Erythroblast (primary cell): ENCODE data around the gene STIM2.

Source experiments
- GATA1 ChIP-seq: IDR thresholded peaks from 2 replicates; pipeline ENCODE4 v1.6.1; 2011; ENCODE audit warnings: low read depth, mild to moderate bottlenecking, control low read depth, low read length, moderate library complexity
- POLR2A ChIP-seq: IDR thresholded peaks from 2 replicates; pipeline ENCODE4 v1.6.1; 2011; ENCODE audit warnings: mild to moderate bottlenecking, low read length

DNA sequence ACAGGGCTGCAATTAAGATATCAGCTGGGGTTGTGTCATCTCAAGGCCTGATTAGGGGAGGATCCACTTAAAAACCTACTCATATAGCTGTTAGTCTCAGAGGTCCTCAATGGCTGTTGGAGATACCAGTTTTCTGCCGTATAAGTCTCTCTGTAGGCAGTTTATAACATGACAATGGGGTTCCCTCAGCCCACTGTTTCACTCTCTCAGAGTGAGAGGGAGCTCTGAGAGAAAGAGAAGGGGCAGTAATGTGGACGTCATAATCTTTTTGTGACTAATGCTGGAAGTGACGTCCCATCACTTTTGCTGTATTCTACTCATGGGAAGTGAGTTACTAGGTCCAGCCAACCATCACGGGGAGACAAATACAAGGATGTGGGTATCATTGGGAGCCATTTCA, 70.3 kb downstream of the STIM2 start:
- TF ChIP-seq POLR2A, result no peak
- TF ChIP-seq GATA1, result no peak
